HG03039 (cell line): ENCODE data around the gene MYEF2.

Experiments
- ATAC-seq: cut with Tn5 transposase; IDR thresholded peaks from one replicate; pipeline ENCODE4 v1.9.1; 2021; ENCODE audit warnings: mild to moderate bottlenecking, moderate library complexity; ENCODE audit not compliant: unreplicated experiment

The MYEF2 gene

DNA sequence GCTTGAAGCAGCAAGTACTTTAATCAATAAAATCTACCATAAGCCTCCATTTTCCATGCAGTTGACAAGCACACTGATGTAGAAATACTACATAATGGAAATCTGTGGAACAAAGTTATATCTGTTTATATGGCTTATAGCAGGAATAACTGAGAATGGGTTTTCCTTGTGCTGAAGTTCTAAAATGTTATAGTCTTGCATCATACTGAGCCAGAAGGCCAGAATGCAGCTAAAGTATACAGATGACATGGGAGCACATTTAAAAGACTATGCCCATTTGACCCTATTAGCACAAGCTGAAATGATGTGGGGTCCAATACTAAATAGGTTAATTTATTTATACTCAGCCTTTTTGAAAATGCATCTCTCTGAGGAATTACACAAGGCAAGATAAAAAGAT is 32.2 kb downstream of the MYEF2 start:
- no peak for ATAC-seq

DNA sequence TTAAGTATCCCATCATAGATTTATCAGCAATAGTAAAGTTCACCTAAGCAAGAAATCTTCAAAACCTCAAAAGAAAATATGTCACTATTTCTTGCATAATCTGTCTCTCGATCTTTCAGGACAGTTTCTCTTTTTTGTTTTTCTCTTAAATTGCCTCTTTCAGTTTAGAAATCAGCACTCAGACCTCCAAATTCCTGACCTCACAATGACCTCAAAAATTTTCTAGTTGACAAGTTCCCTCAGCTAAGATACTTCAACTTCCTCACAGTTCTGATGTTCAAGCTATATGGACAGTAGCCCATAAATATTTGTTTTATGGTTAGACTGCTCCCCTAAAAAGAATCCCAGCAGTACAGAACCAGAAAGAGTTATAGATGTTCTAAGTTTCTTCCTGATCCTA is 33.2 kb downstream of the MYEF2 start:
- no peak for ATAC-seq

DNA sequence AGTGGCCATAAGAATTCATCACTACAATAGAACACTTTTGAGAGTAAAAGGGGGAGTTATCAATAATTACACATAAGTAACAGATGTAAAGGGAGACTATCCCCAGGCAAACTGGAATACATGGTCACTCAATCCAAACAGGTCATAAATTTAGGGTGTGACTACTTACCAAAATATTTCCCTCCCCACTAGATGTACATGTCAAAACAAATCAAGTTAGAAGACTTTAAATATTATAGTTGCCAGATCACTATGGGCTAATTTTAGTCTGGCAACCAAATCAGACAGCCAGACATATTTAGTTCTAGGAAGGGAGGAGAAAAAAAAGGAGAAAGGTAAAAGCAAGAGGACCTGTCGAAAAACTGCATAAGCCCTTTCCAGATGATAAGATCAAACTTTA is 34.2 kb downstream of the MYEF2 start:
- no peak for ATAC-seq

DNA sequence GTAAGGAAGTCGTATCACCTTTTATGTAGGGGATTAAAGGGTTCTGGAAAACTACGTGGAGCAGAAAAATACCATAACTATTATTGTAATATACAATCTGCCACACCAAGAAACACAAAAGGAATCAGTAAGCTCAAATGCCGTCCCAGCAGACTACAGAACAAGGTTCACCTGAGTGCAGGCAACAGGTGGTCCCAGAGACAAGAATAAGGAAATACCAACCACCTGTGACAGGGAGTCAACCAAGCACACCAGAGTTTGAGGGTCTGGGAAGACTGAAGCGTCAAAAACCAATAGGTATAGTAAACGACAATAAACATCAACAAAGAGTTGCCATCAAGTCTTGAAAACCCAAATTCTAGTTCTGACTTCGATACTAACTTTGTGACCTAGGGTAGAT is 45.2 kb downstream of the MYEF2 start:
- ATAC-seq = no peak

DNA sequence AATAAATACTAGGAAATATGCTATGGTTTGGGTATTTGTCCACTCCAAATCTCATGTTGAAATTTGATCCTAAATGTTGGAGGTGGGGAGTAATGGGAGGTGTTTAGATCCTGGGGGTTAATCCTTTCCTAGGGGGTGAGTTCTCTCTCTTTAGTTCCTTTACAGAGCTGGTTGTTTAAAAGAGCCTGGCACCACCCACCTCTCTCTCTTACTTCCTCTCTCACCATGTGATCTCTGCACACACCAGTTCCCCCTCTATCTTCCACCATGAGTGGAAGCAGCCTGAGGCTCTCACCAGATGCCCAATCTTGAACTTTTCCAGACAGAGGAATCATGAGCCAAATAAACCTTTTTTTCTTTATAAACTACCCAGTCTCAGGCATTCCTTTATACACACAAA is 46.8 kb downstream of the MYEF2 start:
- no peak for ATAC-seq

DNA sequence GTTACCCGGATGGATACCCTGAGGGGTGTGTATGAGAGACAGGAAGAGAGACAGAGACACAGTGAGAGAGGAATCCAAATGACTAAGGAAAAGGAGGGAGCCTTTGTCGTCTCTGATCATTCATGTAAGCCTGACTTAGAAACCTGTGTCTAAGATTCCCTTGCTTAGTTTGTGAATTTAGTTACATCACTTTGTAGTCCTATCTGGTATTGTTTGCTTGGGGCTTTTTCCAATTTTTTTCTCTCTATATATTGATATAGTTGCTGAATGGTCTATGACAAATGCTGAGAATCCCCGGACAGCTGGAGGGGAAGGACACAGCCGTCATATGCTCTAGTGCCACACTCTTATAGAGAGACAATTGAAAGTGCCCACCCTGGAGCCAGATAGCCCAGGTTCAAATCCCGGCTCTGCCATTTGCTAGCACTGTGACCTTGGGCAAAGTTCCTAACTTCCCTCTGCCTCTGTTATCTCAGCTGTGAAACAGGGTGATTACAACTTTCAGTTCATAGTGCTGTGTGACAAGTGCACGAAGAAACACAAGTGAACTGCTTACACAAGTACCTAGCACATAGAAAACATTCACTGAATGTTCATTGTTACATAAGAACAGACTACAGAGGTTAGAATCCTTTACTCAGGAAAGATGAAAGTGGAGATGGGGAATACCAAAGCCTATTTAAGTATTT is 51.3 kb downstream of the MYEF2 start:
- ATAC-seq = no peak

DNA sequence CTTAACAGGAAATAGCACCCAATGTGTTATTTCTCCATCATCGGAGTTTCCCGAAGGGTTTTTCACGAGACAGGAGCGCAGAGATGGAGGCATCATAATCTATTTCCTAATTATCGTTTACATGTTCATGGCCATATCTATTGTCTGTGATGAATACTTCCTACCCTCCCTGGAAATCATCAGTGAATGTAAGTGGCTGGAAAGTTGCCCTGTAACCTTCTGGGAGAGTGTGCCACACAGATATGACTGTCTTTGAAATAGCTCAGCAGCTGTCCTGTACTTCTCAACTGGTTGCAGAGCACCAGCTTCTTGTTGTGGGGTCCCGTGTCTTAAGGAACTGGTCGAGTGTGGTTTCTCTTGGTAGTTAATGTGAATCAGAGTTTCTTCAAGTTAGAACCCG is 56.2 kb downstream of the MYEF2 start:
- no peak for ATAC-seq

DNA sequence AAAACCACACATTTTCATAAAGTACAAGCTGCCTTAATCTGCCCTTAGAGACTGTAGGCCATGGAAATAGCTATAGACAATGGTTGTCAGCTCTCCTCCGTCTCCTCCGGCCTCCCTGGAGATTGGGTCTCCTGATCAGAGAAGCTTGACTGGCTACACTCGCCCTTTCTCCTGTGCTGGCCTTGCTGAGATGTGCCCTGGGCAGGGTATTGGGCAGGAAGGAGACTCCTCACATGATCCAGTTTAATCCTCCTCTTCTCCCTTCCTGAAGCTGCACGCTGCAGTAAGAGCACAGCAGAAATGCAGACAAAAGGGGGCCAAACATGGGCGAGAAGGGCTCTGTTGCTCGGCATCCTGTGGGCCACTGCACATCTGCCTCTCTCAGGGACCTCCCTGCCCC is 57.4 kb downstream of the MYEF2 start, which contains the start of gene SLC24A5:
Gene SLC24A5 (plus strand): TSS at position 246 of the 400 bp plus-strand sequence. CDS start 55 bp downstream, at position 301.
- ATAC-seq = no peak

DNA sequence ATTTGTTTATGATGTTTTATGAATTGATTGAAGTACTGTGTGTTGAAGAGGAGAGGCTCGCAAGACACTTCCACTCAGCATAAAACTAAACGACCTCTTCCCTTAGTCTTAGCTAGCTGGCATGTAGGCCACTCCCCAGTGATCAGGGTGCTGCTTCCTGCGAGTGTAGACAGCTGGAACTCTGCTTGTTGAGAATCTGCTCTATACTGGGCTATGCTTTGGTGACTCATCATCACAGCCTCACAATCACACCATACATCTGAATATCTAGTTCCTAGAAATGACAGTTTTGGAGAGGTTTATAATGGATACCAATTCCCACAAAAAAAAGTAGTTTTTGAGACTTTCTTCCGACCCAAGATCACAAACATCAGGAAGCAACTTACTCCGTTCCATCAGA is 58.8 kb downstream of the MYEF2 start:
- no peak for ATAC-seq

DNA sequence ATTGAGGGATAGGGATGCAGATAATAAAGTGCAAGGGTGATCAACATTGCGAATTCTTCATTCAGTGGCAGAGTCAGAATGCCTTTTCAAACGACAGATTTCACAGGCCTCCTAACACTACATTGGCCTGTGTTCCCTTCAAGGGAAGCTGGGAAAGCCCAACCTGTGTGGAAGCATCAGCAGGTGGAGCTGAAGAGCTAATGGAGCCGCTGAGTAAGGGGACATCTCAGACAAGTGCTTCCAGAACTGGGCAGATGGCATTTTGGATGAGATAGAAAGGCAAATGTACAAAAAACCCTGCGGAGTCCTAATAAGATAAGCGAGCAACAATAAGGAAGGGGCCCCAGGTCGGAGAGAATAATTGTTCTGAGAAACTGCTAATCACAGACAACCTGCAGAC is 65.9 kb downstream of the MYEF2 start:
- no peak for ATAC-seq

DNA sequence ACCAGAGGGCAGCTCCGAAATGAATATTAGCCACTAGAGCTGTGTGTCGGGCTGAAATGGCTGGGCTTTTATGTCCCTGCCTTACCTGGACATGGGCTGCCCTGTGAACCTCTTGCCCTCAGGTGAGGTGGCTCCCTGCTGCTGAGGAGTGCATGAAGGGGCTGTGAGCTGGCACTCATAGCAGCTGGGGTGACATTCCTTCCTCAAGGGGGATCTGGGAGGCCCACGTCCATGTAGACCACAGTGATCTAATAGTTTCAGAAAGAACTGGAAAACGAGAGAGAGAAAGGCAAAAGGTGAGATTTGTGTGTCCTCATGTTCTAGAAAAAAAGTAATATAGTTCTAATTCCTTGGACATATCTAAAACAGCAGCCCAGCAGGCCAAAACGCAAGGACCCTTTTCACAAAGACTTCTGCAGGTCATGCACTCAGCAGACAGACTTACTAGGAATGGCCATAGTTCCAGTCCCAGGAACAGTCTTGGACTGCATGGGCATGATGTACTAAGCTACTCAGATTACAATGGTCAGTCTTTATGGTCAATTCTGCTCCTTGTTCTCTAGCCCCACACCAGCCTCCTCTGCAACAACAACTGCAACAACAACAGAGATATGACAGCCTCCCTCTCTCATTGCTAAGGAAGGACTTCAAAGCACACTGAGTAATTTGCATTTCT is 68.1 kb downstream of the MYEF2 start:
- no peak for ATAC-seq

DNA sequence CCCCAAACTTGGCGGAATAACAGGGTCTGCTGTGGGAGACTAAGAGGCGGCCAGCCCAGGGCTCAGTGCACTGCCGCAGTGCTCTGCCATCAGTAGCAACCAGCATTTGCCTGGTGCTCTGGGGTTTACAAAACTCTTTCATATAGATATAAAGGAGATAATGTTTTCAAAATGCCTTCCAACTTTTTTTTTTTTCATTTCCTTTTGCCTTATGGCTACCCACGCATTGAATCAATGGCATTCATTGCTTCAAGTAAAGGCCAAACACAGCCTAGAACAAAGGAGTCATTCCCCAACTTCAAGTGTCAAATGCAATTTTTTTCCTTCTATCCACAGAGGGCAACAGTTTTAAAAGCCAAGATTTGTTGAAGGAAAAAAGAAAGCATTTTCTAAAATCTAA is 68.9 kb downstream of the MYEF2 start:
- ATAC-seq = no peak

DNA sequence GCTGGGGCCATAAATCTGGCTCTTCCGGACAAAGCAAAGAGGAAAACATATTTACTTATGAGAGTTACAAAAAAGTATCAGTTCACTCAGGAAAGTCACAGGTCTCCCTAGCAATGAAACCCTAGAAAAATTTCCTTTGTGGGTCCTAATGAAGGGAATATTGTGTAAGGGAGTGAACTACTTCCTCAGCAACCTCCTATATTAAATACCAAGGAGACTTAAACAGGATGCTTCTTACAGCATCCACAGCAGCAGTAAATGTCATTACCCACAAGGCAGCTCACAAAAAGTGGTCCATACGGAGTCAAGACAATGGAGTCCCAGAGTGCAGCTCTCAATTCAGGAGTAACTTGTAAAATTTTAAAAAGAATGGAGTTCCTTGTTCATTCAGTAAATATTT is 72.2 kb downstream of the MYEF2 start:
- no peak for ATAC-seq

DNA sequence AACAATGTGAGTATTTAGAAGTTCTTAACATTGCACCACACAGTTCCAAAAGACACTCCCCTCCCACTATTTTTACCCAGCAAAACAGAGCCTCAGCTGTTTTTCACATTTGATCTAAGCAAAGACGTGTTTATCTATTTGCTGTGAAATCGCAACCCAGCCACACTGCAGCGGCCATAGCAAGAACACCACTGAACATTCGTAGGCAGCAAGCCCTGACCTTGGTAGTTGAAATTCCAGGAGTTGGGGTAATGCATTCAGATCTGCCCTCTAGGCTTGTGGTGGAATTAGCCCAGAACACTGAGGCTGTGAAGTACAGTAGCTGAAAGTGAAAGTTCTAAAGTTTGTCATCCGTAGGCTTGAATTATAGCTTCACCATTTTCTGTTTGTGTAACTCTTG is 74.4 kb downstream of the MYEF2 start:
- ATAC-seq = no peak

DNA sequence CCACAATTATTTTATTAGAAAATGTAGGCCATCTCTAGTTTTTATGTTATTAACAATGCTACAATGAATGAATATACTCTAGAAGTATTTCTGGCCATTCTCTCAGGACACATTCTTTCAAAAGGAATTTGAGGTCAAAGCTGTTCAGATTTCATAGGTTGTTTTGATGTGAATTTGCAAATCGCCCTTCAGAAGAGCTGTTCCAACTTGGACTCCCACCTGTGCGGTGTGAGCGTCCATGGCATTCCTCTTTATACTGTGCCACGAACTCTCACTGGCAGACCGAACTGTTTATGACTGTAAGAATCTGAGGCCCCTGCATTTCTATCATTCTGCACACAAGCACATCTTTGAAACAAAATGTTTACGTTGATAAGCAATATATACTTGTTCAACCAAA is 75.9 kb downstream of the MYEF2 start:
- ATAC-seq = no peak

DNA sequence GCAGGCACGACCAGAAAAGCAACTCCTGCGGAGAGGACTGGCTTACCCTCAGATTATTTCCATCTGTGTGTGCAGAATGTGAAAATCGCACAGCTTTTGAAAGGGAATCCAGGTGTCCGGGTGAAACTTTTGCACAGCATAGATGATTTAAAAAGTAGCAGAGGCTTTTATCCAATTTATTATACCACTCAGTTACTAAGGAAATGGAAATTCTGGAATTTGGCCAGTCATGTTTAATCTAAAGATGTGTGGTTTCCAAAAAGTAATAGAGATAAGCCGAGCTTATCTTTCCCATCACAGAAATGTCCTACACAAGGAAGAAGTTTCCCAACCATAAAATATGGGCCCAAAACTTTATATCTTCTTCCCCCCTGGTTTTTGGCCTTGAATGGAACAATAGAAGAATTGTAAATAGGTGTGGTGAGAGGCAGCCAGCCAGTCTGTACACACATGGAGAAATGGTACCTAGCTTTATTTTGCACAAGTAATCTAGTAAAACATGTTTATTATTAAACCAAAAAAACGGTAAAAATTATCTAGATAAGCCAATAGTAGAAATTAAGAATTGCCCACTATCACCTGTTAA is 76.6 kb downstream of the MYEF2 start:
- no peak for ATAC-seq

DNA sequence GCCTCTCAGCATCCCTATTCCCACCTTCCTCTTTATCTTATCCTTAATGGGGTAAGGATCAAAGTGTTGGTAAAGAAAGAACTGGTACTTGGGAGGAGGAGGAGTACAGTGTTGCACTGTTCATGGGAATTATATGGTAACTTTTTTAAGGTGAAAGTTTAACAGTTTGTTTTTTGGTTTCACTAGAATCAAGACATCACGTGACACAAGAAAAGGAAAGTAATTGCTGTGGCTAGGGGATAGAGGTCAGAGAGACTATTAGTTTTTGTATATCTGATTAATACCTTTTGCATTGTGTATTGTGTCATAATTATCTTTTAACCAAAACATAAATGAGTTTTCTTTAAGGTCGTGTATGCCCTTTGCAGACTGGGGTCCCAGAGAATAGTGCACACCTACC is 80.8 kb downstream of the MYEF2 start:
- ATAC-seq = no peak

DNA sequence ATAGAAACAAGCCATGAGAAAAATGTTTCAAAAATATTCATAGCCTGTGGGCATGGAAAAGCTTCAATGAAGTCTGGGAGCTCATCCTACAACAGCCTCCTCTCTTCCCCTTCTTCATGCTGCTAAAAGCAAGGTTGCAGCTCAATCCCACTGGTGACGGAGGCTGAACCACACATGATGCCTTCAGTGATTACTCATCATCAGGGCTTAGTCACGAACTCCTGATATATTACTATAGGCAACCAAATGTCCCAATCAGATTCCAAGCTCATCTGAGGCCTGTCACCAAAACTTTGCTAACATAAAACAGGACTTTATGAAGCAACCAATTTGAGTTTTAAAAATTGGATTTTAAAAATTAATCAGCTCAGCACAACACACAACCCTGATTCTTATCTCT is 81.3 kb downstream of the MYEF2 start:
- no peak for ATAC-seq

DNA sequence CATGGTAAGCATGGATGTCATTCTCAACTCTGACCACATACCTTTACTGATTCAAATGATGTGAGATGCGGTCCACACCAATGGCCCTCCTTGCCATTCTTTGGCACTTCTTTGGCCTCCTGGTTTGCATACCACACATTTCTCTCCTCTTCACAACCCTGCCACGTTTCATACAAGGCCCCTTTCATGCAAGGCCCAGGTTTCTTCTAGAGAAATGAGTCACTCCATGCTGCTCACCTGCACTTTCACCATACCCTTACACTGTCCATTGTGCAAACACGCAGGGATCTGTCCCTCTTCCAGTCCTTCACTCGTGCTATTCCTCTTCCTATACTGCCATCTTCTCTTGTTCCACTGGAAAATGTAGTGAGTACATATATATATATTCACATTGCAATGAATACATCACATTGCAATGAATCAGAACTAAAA is 81.7 kb downstream of the MYEF2 start:
- peak; percentile 72 for ATAC-seq

DNA sequence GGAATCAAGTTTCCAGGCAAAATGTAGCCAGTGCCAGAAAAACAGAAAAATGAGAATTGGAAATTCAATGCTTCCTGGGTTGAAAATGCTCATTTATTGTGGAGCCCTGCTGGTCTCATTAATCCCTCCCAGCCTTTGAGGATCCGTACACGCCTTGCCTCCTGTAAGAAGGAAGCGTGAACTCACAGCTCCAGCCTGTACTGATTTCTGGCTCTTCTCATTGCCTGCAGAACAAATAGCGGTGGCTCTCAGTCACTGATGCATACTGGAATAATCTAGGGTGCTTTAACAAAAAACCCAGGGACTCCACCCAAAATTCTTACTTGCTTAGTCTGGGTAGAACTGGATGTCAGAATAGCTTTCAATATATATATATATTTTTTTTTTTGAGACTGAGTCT is 86.6 kb downstream of the MYEF2 start:
- no peak for ATAC-seq

DNA sequence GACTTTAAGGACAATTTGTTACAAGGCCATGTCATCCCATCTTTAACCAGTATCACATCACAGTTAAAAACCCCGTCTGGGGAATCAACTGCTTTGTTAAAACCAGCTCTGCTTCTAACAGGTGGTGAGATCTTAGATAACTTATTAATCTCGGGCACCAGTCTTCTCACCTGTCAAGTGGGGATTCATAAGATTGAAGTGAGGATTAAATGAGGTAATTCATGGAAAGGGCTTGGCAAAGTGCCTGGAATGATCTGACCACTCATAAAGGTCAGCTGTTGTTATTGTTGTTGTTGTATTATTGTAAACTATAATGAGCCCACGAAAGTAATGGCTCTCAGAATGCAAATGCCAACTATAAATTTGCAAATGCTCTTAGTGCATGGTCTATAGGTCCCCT is 87.4 kb downstream of the MYEF2 start:
- no peak for ATAC-seq

DNA sequence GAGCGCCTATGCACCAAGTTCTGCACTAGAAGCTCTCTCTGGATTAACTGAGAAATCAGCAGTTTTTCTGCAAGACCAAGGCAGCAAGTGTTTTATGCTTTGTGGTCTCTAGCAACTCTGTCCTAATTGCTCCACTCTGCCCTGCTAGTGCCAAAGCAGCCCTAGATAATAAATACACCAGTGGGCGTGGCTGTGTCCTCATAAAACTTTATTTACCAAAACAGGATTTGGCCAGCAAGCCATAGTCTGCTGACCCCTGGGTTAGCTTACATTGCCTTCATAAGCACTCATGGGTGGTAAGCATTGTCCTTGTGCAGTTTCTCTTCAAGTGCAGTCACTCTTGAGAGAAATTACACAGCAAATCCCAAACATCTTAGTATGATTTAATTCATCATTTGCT is 88.0 kb downstream of the MYEF2 start:
- no peak for ATAC-seq
